Stimulated activated naive CD8-positive, alpha-beta T cell treated with anti-CD3 and anti-CD28 coated beads, Interleukin-15, amount 100 ng/mL, for 72 hours (primary cell): ENCODE data around the gene ARHGEF1.

Source experiments
- ATAC-seq: fragments of 150-1000 bp; cut with Tn5 transposase; 2 replicates; pipeline ENCODE4 v1.10.0; 2021; ENCODE audit warnings: mild to moderate bottlenecking, moderate library complexity
- DNase-seq, 2 donors: peaks; one replicate each; pipeline ENCODE4 v3.0.0; 2021 to 2022
- H3K27ac Mint-ChIP-seq, 2 donors: one replicate each; pipeline ENCODE4 v1.8.0; 2022; ENCODE audit warnings: mild to moderate bottlenecking in 2 of 2, mixed read lengths in 2 of 2, moderate library complexity in 2 of 2
- H3K27me3 Mint-ChIP-seq: one replicate; pipeline ENCODE4 v1.8.0; 2022; ENCODE audit warnings: mixed read lengths
- H3K4me1 Mint-ChIP-seq: one replicate; pipeline ENCODE4 v1.8.0; 2022; ENCODE audit warnings: mild to moderate bottlenecking, mixed read lengths
- H3K4me3 Mint-ChIP-seq, 2 donors: one replicate each; pipeline ENCODE4 v1.8.0; 2022; ENCODE audit warnings: mild to moderate bottlenecking in 2 of 2, mixed read lengths in 2 of 2, moderate library complexity in 1 of 2
- H3K9me3 Mint-ChIP-seq, 2 donors: one replicate each; pipeline ENCODE4 v1.8.0; 2022; ENCODE audit warnings: mixed read lengths in 2 of 2

ARHGEF1 gene

DNA sequence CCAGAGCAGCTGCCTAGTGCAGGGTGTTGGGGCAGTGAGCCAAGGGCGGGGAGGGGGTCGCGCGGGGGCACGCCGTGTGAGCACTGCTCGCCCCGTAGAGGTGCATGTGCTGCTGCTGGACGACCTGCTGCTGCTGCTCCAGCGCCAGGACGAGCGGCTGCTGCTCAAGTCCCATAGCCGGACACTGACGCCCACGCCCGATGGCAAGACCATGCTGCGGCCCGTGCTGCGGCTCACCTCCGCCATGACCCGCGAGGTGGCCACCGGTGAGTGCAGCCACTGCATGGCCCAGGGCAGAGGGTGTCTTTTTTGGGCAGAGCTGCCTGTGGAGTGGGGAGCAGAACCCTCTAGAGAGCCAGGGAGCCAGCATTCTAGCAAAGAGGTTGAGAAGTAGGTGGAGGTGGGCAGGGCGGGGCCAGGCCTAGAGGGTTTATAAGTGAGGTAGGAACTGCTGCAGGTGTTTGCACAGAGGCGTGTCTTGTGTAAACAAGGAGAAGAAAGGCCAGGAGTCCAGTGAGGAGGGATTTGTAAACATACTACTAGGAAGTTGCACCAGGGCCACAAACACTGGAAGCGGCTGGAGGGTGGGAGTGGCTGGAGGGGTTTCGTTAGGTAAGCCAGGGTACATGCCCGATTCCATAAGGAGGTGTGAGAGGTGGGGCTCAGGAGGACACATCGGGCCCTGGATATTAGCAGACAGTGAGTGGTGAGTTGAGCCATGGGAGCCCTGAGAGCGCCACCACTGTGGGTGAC is 21.3 kb downstream of the ARHGEF1 start:
- DNase-seq = no peak
- Mint-ChIP-seq H3K27ac (peak overlapping the region in 1 of 2 donors; percentile 20), H3K9me3 (no peaks in the 10 kb centered on the region), H3K27me3 (no peaks in the 10 kb centered on the region), H3K4me1 (peaks cover 87% of the 10 kb centered on the region), H3K4me3 (no peak overlapping the region)
- ATAC-seq = no peak

DNA sequence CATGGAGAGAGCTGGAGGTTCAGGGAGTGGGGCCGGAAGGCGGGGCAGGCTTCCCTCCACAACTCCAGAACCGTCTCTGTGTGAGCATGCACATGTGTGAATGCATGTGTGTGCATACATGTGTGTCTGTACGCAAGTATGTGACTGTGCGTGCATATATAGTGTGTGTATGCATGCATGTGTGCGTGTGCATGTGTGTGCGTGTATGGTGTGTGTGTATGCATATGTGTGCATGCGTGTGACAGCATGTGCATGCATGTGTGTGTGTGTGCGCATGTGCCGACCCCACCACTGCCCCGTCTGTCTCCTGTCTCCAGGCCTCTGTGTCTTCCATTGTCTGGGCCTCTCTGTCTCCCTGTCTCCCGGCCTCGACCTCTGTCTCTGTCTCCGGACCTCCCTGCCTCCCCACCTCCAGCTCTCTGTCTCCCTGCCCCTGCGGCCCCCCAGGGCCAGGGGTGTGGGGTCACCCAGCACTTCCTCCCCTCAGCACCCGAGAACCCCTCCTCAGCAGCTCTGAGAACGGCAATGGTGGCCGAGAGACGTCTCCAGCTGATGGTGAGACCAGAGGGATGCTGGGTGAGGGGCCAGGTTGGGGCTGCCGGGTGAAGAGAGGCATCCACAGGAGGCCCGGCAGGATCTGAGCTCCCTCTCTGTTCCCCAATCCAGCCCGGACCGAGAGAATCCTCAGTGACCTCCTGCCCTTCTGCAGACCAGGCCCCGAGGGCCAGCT is 22.5 kb downstream of the ARHGEF1 start:
- H3K9me3 Mint-ChIP-seq = no peaks in the 10 kb centered on the region
- peaks cover 83% of the 10 kb centered on the region for H3K4me1 Mint-ChIP-seq
- H3K4me3 Mint-ChIP-seq = no peak overlapping the region
- peak overlapping the region in 1 of 2 donors; percentile 75 for H3K27ac Mint-ChIP-seq
- DNase-seq = no peak
- no peaks in the 10 kb centered on the region for H3K27me3 Mint-ChIP-seq
- no peak for ATAC-seq

DNA sequence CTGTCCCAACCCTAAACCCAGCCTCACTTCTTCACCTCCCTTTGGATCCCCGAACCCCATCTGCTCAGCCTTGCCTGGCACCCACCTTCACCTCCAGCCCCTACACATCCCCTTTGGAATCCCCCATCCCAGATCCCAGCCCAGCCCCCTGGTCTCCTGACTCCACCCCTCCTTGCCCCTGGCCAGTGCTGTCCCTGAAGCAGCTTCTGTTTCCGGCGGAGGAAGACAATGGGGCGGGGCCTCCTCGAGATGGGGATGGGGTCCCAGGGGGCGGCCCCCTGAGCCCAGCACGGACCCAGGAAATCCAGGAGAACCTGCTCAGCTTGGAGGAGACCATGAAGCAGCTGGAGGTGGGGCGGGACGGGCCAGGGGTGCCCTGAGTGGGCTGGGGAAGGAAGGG is 23.3 kb downstream of the ARHGEF1 start:
- Mint-ChIP-seq H3K4me3 (no peak overlapping the region), H3K27ac (peak overlapping the region; percentile 75 to 90), H3K27me3 (no peaks in the 10 kb centered on the region), H3K4me1 (peaks cover 84% of the 10 kb centered on the region), H3K9me3 (no peaks in the 10 kb centered on the region)
- DNase-seq = no peak
- no peak for ATAC-seq

DNA sequence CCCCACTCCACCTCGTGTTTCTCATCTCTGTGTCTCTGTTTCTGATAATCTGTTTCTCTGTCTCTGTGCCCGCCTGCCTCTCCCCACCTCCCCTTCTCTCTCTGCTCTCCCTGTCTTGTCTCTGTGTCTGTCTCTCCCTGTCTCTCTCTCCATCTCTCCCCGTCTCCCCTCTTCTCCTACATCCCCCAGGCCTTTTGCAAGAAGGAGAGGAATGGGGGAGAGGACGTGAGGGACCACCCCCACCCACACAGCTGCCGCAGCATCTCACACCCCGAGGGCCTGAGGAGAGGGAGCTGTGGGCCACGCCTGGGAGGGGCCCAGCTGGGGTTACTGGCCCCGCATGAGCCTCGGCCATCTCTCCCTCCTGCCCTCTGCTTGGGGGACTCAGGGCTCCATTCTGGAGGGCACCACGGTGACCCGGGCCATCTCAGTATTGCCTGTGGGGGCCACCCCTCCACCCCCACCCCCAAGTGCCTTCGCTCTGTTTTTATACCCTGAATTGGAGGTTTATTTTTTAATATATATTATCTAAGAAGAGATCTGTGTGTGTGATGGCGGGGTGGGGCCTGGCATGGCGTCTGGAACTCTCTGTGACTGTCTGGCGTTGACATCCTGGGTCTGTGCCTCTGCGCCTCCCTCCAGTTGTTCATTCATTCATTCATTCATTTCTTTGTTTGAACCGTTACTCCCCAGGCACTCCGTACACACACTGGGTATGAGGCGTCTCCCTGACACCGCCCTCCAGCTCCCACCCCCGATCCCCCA is 24.1 kb downstream of the ARHGEF1 start:
- Mint-ChIP-seq H3K4me3 (no peak overlapping the region), H3K4me1 (peaks cover 85% of the 10 kb centered on the region), H3K27ac (peak overlapping the region in 1 of 2 donors; percentile 47), H3K27me3 (no peaks in the 10 kb centered on the region), H3K9me3 (no peaks in the 10 kb centered on the region)
- DNase-seq (no peak), ATAC-seq (no peak)

DNA sequence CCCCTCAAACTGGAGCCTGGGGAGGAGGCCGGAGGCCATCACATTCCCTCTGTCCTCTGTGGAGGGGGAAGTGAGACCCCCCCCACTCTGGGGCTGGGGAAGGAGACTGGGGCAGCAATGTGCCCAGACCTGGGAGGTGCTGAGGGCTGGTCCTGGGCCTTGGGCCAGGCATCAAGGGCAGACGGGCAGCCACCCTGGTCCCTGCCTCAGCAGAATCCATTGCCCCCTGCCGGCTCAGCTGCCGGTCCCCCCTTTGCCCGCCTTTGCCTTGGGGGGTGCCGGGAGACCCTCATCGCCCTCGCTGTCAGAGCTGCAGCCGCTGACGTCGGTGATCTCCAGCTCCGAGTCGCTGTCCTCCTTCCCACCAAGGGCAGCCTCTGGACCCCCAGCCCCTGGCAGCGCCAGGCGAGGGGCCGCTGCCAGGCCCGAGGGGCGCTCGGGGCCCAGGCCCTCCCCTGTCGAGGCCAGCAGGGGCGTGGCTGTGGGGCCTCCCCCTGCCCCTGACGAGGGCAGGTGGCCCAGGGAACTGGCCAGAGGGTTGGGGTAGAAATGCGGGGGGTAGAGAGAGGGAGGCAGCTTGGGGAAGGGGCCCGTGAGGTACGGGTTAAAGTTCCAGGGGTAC is 25.1 kb downstream of the ARHGEF1 start:
- Mint-ChIP-seq H3K27me3 (no peaks in the 10 kb centered on the region), H3K4me3 (no peak overlapping the region), H3K27ac (no peak overlapping the region), H3K4me1 (peaks cover 82% of the 10 kb centered on the region), H3K9me3 (no peaks in the 10 kb centered on the region)
- ATAC-seq = no peak
- no peak for DNase-seq

DNA sequence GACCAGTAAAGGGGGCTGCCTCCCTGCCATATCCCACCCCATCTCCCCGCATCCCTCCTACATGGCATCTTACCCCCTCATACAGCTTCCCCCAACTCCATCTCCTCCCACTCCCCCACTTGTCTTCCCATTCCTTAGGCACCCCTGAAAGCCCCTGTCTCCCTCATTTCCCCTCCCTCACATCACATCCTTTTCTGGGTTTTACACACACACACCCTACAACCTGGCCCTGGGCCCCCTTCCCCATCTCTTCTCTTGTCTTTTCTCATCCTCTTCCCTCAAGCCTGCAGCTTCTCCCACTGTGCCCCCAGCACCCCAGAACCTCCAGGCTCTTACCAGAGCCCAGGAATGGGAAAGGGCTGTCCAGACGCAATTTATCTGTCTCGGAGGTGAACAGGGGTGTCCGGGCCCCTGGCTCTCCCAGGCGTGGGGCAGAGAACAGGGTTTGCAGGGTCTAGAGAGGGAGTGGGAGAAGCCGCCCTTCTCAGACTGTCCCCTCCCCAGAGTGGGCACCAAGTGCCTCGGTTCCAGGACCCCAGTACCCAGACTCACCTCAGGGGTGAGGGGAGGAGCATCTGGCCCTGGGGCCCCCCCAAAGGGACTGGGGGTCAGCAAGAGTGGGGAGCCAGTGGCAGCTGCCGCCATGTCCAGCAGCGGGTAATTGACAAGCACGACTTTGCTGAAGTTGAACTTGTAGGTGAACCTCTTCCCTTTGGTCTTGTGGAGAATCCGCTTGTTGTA is 25.9 kb downstream of the ARHGEF1 start:
- H3K4me1 Mint-ChIP-seq = peaks cover 83% of the 10 kb centered on the region
- H3K27ac Mint-ChIP-seq = peak overlapping the region in 1 of 2 donors; percentile 92
- no peak for ATAC-seq
- H3K27me3 Mint-ChIP-seq = no peaks in the 10 kb centered on the region
- H3K9me3 Mint-ChIP-seq = no peaks in the 10 kb centered on the region
- no peak overlapping the region for H3K4me3 Mint-ChIP-seq
- no peak for DNase-seq

DNA sequence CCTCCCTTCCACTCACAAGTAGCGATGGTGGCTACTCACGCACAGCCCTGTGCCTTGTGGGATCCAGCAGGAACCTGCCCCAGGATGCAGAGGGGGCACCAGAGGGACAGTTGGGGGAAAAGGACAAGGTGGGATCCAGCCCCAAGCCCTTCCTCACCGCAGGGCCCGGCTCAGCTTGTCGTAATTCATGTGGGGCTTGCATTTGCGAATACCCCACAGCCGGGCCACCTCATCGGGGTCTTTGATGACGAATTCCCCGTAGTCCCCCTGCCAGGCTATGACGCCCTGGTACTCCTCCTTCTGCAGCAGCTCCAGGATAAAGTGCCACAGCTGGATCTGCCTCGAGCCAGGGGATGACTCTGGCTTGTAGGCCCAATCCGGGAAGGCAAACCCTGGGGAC is 26.7 kb downstream of the ARHGEF1 start:
- ATAC-seq (no peak), DNase-seq (no peak)
- peaks cover 81% of the 10 kb centered on the region for H3K4me1 Mint-ChIP-seq
- no peak overlapping the region for H3K4me3 Mint-ChIP-seq
- no peaks in the 10 kb centered on the region for H3K27me3 Mint-ChIP-seq
- H3K27ac Mint-ChIP-seq = peak overlapping the region in 1 of 2 donors; percentile 89
- H3K9me3 Mint-ChIP-seq = no peaks in the 10 kb centered on the region

DNA sequence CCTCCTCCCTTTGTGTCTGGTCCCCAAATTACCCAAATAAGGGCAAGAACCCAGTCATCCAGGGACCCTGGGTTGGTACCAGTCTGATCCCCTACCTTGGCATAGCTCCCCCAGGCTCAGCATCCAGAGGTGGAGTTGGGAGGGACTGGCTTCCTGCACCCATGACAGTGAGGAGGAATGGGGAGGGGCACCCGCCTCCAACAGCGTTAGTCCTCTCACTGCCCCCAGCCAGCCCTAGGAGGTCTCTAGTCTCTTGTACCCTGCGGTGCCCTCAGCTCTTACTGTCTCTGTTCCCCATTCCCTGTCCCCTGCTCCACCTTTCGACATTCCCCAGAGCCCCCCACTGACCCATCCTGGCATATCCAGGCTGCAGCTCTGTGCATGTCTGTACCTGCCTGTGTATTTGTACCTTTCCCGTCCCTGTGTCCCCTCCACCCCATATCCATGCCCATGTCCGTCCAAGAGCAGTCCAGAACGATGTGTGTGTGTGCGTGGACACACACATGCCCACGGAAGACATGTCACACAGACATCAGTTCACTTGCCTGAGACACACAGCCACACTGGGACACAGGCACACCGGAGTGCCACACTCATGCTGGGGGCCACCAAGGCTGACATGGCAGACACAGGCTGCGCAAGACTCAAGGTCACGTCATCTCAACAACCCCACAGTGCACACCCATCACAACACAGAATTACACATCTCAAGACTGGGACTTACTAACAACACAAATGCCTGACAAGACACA is 27.4 kb downstream of the ARHGEF1 start:
- ATAC-seq = no peak
- Mint-ChIP-seq H3K4me3 (no peak overlapping the region), H3K4me1 (peaks cover 74% of the 10 kb centered on the region), H3K9me3 (no peaks in the 10 kb centered on the region), H3K27me3 (no peaks in the 10 kb centered on the region), H3K27ac (peak overlapping the region in 1 of 2 donors; percentile 56)
- no peak for DNase-seq

DNA sequence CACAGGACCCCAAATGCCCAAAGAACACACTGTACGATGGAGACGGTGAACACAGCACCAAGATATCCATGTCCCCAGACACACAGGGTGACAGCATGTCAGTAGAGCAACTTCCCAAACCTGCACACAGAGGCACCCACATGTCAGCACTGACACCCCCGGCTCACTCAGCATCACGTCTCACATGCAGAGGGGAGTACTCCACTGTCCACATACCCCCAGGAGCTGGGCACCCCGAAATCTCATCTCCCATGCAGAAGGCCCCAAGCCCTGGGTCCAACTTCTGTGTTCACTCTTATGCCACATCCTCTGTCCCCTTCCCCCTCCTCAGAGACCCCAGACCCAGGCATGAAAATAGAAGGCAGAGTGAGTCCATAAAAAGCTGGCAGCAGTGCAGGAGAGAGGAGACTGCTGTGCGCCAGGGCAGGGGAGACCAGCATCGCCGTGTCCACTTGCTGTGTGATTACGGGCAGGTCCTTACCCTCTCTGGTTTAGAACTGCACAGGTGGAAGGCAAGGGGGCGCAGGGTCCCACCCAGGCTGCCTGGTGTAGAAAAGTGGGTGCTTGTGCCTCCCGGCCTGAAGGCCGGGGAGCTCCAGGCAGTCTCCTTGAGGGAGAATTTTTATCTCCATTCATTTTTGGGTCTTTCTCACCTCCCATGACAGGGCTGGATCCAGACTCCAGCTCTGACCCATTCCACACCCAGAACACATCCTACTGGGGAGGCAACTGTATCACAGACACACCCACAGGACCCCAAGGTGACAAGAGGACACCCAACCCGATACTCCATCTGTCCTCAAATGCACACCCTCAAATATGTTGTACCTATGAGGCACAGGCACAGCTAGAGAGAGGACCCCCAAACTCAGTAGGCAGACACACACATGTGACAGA is 28.3 kb downstream of the ARHGEF1 start:
- H3K4me3 Mint-ChIP-seq = no peak overlapping the region
- peaks cover 66% of the 10 kb centered on the region for H3K4me1 Mint-ChIP-seq
- H3K27me3 Mint-ChIP-seq = no peaks in the 10 kb centered on the region
- DNase-seq = no peak
- no peaks in the 10 kb centered on the region for H3K9me3 Mint-ChIP-seq
- peak; percentile 21 for ATAC-seq
- H3K27ac Mint-ChIP-seq = peak overlapping the region in 1 of 2 donors; percentile 68

DNA sequence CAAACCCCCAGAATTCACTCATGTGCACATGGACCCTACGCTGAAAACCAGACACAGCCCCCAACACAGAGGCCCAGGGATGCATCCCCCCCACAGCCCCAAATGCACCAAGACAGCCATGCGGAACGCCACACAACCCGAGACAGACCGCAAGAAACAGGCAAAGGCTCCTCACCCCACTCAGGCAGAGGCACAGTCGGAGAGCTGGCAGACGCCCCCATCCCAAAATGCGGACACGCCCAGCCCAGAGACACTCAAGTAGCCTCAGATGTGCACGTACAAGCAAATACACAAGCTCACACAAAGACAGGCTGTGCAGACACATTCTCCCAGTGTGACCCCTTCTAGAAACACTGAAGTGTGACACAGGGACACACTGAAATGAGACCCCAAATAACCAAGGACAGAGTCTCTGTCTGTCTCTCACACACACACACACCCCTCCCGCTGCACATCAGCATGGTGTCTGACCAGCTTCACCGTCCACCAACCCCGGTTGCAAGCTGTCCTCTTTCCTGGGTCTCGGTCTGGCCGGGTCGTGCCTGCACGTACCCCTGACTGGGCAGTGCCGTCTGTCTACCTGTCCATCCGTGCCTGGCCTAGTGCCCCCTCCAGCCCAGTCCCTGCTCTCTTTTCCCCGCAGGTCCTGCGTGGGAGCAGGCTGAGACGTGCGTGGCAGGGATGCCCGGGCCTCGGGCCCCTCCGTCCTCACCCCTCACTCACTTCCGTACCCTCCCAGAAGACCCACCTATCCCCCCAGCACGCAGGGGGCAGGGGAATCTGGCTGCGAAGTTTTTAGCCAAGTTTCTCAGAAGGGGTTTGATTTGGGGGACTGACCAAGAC is 29.1 kb downstream of the ARHGEF1 start:
- H3K4me3 Mint-ChIP-seq = peak overlapping the region in 1 of 2 donors; percentile 41
- H3K27ac Mint-ChIP-seq = peak overlapping the region in 1 of 2 donors; percentile 89
- peaks cover 57% of the 10 kb centered on the region for H3K4me1 Mint-ChIP-seq
- DNase-seq (no peak), ATAC-seq (peak; percentile 5)
- H3K9me3 Mint-ChIP-seq = no peaks in the 10 kb centered on the region
- H3K27me3 Mint-ChIP-seq = no peaks in the 10 kb centered on the region

DNA sequence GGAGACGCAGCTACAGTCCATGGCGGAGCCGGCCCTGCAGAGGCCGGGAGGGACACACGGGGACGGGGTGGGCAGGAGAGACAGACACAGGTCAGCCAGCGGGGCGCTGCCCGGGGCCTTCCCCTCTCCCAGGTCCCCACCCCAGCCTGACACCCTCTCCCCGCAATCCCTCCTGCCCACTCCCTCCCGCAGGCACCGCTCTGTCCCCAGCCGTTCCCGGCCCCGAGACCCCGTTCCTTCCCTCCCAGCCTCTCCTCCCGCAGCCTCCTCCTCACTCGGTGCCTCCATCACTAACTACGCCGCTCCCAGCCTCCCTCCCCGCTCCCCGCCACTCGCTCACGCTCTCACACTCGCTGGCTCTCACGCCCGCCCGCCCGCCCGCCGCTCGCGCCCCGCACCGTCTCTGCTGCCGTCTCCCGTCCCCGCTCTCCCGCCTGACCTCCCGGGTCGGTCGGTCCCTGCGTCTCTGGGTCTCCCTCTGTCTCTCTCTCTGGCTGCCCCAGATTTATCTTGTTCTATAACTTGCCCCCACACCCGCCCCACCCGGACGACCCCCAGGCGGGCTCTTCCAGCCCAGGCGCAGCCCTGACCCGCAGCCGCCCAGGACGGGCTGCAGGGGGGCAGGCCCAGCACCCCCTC is 30.0 kb downstream of the ARHGEF1 start:
- peak overlapping the region; percentile 17 to 38 for H3K4me3 Mint-ChIP-seq
- DNase-seq (no peak), ATAC-seq (peak; percentile 39)
- no peaks in the 10 kb centered on the region for H3K9me3 Mint-ChIP-seq
- H3K27ac Mint-ChIP-seq = peak overlapping the region in 1 of 2 donors; percentile 43
- peaks cover 52% of the 10 kb centered on the region for H3K4me1 Mint-ChIP-seq
- H3K27me3 Mint-ChIP-seq = no peaks in the 10 kb centered on the region

DNA sequence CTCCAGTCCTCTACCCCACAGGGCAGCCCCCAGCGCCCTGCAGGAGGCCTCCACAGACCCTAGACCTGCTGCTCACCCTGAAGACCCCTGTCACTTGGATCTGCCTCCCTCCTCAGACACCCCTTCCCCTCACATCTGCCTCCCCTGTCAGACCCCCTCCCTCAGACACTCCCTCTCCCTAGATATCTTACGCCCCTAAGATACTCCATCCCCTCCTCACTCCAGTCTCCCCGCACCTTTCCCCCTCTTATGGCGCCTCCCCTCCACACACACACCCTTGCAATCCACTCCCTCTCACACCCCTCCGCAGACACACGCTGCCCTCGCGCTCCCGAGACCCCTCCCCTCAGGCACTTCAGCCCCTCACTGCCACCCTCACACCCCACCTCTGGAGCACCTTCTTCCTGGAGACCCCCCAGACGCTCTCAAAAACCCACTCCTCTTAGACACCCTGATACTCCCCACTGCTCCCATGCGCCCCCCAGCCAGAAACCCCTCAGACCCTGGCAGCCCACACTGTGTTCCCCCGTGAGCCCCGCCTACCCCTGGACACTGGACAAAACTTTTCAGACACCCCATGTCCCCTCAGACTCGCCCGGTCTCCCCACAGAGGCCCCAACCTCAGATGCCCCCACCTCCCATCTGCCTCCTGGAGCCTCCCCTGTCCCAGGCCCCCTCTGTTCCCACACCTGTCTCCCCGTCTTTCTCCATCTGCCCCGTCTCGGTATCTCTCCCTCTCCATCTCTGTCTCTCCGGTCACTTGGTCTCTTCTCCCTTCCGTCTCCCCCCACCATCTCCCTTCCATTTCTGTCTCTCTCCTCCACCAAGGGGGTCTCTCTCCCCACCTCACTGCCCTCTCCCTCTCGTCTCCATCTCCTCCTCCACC is 30.8 kb downstream of the ARHGEF1 start:
- Mint-ChIP-seq H3K4me1 (peaks cover 49% of the 10 kb centered on the region), H3K4me3 (peak overlapping the region; percentile 60 to 66), H3K27ac (peak overlapping the region in 1 of 2 donors; percentile 43), H3K9me3 (no peaks in the 10 kb centered on the region), H3K27me3 (no peaks in the 10 kb centered on the region)
- DNase-seq (no peak), ATAC-seq (peak; percentile 29)
